Measurements from ENCODE around the gene PXYLP1.

GRCh38 chr3:141280086-141280485 lies 48.5 kb downstream of the PXYLP1 start:
- TF ChIP-seq CTCF (IDR thresholded peaks at IDR 0.05; ENCODE audit: insufficient read depth, low read length) (no peak), SPI1 (IDR thresholded peaks at IDR 0.05; ENCODE audit: borderline replicate concordance, low read depth) (no peak)
